Measurements from ENCODE around the gene RIN1.
"Not testable (repeated sequence)": the region's sequence is repeated elsewhere in the genome, so short reads cannot be mapped to it uniquely, and the experiment has no call there.

RIN1 gene

GRCh38 chr11:66334605-66335442 is 1.4 kb downstream of the RIN1 start:
- no peak for DNase-seq

- no peak for DNase-seq
These were observed 2.2 kb downstream of the RIN1 start for GRCh38 chr11:66333896-66334604.

DNA sequence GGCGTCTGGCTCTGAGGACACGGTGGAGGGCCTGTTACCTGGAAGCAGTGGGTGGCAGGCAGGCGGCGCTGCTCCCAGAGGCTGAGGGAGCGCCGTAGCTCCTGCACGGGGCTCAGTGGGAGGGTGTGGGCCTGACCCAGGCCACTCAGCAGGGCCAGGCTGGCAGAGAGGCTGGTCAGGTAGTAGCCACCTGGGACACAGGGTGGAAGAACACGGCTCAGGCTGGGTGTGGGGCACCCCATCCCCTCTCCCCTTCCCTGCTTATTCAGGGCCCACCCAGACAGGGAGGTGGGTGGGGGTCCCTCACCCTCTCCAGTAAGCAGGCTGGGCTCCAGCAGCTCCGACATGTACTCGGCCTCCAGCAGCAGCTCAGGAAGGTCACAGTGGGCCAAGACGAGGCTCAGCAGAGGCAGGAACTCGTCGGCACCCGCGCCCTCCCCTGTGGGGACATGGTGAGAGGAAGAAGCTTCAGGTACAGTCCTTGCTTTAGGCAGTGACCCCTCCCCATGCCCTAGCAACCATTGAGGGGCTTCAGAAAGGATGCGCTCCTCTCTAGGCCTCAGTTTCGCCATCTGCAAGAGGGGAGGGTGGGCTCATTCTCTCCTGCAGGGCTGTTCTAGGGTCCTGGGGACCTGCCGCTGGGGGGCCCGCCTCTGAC is 2.9 kb downstream of the RIN1 start:
- no peak for DNase-seq

DNA sequence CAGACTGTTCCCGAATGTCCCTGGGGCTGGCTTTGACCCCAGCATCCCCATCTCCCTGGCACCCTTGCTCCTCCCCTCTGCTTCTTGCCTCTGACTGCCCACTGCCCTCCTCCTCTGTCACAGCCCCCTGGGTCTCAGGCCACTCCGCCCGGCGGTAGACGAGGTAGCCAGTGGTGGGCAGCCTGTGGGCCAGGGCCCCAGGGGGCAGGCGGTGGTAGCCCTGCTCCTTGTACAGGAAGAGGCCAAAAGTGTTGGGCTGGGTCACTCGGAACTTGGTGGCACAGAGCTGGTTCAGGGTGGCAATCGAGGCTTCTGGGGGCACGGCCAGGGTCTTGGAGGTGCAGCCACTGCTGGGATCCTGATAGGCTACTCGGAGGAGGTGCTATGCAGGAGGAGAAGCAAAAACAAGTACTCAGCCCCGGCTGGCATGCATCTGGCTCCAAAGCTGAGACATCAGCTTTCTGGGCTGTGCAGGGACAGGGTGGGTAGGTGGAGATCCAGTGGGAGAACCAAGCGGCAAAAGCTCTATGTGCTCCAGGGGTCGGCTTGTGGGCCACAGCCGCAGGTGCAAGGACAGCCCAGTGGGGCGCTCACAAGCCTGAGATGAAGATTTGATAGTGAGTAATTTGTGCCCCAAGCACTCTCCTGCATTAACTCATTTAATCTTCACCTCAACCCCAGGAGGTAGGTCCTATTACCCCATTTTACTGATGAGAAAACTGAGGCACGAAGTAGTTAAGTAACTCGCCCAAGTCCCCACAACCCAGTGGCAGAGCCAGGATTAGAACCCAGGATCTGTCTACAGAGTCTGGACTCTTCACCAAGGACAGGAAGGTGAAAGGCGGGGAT is 3.6 kb downstream of the RIN1 start:
- DNase-seq, result no peak

DNA sequence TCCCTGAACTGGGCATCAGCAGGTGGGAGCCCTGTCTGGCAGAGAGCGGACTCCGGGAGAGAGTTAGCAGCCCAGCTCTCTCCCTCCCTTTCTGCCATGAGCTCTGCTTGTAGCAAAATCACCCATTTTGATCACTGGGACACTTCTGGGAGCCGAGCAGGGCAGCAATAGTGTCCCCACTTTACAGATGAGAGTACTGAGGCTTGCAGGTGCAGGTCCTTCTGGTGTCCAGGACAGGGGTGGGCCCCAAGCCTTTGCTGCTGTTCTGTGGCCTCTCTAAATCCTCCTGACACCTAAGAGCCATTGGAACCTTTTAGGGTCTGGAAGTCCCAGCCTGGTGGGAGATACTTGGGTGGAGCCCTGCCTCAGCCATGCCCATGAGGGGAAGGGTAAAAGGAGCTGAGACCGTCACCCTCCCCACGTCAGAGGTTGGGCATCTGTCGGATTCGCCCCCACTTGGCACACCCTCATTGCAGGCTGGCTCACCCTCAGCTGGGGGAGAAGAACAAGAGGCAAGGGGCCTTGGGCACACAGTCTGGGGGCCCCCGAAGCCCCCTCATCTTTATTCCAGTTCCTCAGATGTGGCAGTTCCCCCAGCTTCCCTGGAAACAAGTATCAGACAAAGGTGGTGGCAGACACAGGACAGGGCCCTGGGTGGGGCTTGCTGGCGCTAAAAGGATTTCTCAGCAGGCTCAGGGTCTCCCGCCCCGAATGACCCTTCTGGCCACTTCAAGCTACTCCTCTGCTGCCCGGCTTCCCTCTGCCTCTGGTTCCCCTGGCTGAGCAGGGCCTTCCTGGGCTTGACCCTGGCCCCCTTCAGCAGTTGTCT is 4.5 kb downstream of the RIN1 start:
- no peak for DNase-seq

DNA sequence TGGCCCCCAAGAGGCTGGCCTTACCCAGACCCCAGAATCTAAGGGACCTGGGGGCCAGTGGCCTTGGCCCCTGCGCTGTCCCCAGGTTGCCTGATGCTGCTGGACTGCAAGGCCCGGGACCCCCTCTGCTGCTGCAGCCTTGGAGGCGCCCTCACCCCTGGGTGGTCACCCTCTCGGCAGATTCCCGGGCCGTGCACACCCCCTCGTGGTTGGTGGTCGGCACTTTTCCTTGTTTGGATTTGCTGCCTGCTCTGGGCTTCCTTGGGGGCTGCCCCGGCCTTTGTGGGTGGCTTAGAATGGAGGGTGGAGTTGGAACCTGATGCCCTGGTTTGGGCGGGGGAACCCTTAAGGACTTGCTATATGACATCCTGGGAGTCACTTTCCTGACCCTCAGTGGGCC is 5.3 kb downstream of the RIN1 start:
- no peak for DNase-seq

DNA sequence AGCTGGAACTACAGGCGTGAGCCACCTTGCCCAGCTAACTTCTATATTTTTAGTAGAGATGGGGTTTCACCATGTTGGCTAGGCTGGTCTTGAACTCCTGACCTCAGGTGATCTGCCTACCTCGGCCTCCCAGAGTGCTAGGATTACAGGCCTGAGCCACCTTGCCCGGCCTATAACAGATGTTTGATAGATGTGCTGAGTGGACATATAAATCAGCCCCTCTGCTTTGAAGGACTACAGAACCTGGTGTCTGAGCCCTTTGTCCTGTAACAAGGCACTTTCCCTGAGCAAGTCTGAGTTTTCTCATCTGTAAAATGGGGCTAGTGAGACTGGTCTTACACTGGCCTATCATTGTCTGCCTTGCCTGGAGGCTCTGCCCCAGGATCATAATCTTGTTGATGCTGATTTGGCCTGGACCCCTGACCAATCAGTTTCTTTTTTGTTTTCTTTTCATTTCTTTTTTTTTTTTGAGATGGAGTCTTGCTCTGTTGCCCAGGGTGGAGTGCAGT is 7.0 kb downstream of the RIN1 start:
- DNase-seq, result no peak

DNA sequence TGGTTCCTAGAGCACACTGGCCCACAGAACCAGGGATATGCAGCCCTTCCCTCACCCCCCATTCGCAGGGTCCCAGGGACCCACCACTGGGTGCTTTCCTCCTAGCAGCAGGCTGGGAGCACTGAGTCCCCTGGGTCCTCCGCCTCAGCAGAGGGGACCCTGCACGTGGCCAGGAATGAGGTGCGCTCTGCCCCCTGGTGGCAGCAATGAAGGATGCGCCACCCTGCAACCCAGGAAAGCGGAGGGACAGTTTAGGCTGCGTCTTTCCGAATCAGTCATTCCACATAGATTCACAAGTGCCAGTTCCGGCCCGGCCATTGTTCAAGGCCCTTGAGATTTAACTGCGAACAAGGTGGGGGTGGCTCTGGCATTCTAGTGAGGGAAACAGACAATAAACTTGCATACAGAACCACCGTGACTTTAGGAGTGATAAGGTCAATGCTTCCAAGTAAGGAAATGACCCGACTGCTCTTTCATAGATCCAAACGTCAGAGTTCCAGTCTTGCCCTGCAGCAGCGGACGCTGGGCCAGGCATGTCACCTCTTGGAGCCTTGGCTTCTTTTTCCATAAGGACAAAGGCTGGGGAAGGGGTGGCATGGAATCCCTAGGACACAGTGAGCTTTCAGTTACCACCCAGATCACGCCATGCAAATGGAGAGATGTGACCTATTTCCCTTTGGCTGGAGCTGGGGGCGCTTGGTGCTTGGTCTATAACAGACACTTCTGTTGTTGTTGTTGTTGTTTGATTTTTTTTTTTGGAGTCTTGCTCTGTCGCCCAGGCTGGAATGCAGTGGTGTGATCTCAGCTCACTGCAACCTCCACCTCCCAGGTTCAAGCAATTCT is 7.7 kb downstream of the RIN1 start:
- peak; percentile 73 to 77 for DNase-seq

- no peak for DNase-seq
These were observed 8.3 kb downstream of the RIN1 start for GRCh38 chr11:66328031-66328301.

- no peak for DNase-seq
These were observed 8.8 kb downstream of the RIN1 start for GRCh38 chr11:66327171-66328030.

DNA sequence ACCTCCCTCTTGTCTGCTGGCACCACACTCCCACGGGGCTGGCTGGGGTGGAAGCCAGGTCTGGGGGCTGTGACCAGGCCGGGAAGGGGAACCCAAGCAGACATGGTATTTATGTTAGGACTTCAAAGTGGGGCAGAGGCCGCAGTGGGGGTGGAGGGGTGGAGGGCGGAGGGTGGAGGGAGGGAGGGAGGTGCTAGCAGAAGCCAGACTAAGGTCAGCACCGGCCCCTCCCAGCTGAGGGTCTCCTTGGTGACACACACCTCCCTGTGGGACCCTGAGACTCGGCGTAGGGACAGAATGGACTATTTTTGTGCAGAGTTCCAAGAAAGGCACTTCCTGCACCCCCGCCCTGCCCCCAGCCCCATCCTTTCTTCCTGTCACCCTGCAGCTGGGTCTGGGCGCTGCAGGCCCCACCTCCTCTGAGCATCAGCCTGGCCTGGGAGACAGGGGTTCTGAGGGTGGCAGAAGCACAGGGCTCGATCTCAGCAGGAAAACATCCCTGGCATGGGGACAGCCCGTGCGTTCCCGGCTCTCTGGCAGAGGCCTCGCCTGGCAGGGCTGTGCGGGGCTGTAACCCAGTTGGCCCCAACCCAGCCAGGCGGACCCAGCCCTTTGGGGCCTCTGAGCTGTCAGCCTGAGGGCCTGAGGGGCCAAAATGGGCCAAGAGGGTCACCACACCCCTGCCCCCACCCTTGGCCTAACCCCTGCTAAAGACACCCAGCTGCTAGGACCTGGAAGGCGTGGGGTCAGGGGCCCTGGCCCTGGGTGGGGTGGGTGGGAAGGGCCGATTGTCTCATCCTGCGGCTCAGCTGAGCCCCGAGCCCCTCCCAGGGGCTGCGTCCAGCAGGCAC is 9.7 kb downstream of the RIN1 start:
- no peak for DNase-seq

DNA sequence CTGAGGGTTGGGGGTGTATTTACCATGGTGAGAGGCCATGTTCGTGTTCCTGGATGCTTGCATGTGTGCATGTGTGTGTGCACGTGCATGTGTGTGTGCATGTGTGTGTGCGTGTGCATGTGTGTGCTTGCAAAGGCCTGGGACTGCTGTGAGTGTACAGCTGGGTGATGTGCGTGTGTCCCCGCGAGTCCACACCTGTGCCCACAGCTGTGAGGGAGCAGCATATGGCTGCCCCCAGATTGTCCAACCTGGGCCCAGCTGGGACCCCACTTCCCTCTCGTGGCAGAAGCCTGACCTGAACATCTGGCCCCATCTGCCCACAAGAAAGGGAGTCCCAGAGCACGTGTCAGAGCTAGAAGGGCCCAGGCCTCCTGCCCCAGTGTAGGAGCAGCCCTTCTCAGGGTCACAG is 11.0 kb downstream of the RIN1 start:
- no peak for DNase-seq

GRCh38 chr11:66324664-66325063 is 11.6 kb downstream of the RIN1 start:
- no peak for DNase-seq

DNA sequence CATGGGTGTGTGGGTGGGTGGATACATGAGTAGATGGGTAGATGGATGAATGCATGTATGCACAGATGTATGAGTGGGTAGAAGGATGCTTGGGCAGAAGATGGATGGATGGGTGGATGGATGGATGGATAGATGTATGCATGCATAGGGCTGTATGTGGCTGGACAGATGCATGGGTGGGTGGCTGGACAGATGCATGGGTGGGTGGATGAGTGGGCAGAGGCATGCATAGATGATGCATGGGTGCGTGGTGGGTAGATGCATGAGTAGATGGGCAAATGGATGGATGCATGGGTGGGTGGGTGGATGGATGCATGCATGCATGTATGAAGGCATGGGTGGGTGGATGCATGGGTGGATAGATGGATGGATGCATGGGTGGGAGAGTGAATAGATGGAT is 12.6 kb downstream of the RIN1 start:
- DNase-seq, result no peak

- DNase-seq, result no peak
These were observed 13.4 kb downstream of the RIN1 start for GRCh38 chr11:66322732-66323427.

DNA sequence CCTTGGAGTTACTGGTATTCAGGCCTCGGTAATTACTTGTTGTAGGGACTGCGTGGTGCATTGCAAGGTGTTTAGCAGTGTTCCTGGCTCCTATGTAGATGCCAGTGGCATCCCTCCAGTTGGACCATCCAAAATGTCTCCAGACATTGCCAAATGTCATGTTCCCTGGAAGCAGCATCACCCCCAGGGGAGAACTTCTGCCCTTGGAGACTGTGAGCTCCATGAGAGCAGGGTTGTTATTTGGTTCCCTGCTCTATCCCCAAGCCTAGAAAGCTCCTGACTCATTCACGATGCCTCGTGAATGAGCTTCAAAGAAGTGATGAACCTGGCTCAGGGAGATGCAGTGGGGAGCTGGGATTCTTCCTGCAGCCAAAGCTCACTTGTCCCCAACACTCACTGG is 14.6 kb downstream of the RIN1 start:
- DNase-seq, result no peak

DNA sequence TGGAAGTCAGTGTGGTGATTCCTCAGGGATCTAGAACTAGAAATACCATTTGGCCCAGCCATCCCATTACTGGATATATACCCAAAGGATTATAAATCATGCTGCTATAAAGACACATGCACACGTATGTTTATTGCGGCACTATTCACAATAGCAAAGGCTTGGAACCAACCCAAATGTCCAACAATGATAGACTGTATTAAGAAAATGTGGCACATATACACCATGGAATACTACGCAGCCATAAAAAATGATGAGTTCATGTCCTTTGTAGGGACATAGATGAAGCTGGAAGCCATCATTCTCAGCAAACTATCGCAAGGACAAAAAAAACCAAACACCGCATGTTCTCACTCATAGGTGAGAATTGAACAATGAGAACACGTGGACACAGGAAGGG is 15.5 kb downstream of the RIN1 start:
- DNase-seq, result not testable (repeated sequence)

DNA sequence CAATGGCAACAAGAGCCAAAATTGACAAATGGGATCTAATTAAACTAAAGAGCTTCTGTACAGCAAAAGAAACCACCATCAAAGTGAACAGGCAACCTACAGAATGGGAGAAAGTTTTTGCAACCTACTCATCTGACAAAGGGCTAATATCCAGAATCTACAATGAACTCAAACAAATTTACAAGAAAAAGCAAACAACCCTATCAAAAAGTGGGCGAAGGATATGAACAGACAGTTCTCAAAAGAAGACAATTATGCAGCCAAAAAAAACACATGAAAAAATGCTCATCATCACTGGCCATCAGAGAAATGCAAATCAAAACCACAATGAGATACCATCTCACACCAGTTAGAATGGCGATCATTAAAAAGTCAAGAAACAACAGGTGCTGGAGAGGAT is 15.9 kb downstream of the RIN1 start:
- DNase-seq, result not testable (repeated sequence)

GRCh38 chr11:66318600-66318970 is 17.6 kb downstream of the RIN1 start:
- no peak for DNase-seq
